G401.6 (cell line): ENCODE measurements around the gene DOCK10.

Experiments
- FAIRE-seq: peaks from 2 replicates; lab custom pipeline; 2012; peaks lifted over from hg19 to GRCh38; lab: Jason Lieb, UNC

DOCK10 gene

DNA sequence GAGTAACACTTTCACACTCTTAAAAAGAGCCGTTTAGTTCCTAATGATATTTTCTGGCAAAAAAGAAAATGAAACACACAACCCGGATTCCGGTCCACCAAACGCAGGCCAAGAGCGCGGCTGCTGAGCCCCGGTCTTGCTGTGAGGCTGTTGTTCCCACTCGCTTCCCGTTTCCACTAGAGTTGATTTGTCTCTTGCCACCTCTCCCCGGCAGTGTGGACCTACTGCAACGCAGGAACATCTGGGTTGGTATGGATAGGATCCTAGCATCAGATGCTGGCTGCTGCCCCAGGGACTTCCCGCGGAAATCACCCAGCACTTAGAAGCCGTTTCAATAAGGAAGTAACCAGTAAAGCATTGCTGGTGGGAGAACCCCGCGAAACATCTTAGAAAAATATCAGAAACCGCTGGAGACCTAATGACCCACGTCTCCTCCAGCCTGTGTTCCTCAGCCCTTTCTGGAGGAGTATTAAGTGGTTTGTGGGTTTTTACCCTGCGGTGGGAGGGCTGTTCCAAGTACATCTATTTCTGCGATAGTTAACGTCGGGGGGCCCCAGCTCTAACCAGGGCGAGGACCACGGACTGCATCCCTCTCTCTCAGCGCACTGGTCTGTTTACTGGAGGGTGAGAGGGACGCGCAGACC is 939 bp downstream of the DOCK10 start:
- FAIRE-seq: no peak

DNA sequence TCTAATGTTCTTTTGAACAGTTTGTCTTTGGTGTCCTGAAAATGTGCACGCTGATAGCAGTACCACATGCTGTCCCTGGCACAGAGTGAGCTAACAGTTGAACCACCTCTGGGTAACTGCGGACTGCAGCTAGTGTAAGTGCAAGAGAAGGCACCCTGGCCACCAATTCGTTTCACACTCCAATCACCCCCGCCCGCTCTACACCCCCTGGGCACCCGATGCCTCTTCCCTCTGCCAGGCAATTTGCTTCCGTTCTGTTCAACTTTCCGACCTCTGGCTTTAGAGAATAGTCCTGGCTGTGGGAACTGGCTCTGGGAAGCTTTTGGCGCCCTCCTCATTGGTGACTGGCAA is 1.4 kb downstream of the DOCK10 start:
- no peak for FAIRE-seq

DNA sequence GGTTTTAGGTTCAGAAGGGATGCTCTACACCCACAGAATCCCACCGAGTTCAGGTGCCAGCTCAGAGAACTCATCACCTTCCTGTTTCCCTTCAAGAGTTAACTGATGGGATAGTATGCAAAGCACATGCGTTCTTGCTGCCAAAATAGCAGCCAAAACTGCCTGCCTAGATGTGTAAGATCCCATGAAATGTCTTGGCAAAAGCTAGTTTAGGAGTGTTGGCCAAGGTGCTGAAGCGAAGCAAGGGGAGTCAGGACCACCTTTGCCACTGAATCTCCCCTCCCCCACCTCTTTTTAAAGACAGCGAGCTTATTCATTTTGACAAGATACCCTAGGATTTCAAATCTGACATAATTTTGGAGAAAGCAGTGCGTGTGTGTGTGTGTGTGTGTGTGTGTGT is 2.1 kb downstream of the DOCK10 start:
- FAIRE-seq: no peak

DNA sequence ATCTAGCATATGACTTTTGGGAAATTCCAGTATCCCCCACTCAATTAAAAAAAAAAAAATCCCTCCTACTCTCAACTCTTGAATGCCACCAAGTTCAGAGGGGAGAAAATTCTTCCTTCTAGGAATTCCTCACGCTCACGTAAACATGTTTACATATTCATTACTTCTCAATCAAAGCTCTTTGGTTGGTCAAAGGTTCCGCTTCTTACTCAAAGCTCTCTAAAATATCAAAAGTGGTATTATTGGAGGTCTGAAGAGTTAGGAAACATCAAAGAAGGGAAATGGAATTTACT is 4.1 kb downstream of the DOCK10 start:
- FAIRE-seq: no peak

GRCh38 chr2:225037415-225038230 is 4.6 kb downstream of the DOCK10 start:
- FAIRE-seq: no peak

GRCh38 chr2:225036431-225036830 is 5.8 kb downstream of the DOCK10 start:
- FAIRE-seq: no peak

GRCh38 chr2:225033440-225034318 is 8.6 kb downstream of the DOCK10 start:
- no peak for FAIRE-seq

- no peak for FAIRE-seq
These were observed 10.0 kb downstream of the DOCK10 start for GRCh38 chr2:225032246-225032645.

GRCh38 chr2:225031599-225031998 is 10.7 kb downstream of the DOCK10 start:
- no peak for FAIRE-seq

GRCh38 chr2:225030893-225031292 is 11.4 kb downstream of the DOCK10 start:
- FAIRE-seq: no peak

DNA sequence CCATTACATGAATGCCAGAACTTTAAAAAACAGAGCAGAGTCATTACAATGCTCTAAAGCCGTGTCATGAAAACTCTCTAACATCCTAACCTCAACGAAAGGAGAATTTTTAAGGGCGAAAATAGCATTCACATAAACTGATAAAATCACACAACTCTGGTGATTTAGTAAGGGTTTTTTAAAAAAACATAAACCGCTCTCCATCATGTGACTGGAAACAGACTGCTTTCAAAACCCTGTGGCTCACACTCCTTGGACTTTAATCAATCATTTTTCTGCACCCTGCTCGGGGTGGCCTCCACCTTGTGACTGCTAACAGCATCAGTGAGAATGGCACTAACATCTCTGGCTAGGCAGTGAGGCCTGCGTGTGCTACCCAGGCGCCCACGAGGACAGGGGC is 12.1 kb downstream of the DOCK10 start:
- FAIRE-seq: no peak

DNA sequence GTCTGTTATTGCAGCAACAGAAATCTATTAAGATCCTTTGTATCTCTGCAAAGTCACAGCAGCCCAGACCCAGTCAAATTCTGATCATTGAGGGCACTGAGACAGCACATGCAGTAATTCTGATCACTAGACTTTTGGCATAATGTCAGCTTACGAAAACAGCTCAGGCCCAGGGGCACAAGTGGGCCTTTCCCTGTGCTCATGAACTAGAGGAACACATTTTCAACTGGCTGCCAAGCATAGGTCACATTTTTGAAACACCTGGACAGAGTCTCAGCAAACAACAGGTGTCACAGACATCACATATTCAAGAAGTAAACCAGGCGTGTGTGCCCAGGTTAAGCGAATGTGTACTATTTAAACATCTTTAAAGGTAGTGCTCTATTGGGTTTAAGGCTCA is 13.7 kb downstream of the DOCK10 start:
- FAIRE-seq: no peak

GRCh38 chr2:225027061-225027762 is 15.1 kb downstream of the DOCK10 start:
- FAIRE-seq: no peak

GRCh38 chr2:225025917-225026571 is 16.2 kb downstream of the DOCK10 start:
- FAIRE-seq: no peak

GRCh38 chr2:225022188-225022587 is 20.1 kb downstream of the DOCK10 start:
- FAIRE-seq: no peak

DNA sequence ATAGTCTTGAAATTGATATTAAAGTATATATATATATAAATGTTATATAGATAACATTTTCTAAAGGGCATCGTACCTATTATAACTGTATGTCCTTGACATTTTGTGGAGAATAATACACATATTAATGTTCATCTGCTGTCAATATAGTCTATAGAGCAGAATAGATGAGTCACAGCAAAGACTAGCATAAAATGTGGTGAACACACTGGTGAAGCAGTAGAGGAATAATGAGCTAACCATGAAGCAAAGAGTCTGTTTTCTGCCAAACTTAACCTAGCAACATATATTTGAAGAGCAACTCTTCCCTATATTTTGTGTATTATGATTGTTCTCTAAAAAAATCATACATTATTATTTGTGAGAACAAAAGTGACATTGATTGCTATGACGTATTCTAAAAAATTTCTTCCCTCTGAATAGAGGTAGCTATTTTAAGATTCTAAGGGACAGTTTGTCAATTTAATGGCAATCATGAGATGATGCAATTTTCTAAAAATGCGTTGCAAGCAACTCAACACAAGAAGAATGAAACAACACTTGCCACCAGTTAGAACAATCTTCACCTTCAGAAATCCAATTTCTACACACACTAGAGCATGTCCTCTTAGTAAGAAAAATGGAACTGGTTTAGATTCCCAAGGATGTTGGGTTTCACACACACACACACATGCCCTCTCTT is 22.0 kb downstream of the DOCK10 start:
- no peak for FAIRE-seq

DNA sequence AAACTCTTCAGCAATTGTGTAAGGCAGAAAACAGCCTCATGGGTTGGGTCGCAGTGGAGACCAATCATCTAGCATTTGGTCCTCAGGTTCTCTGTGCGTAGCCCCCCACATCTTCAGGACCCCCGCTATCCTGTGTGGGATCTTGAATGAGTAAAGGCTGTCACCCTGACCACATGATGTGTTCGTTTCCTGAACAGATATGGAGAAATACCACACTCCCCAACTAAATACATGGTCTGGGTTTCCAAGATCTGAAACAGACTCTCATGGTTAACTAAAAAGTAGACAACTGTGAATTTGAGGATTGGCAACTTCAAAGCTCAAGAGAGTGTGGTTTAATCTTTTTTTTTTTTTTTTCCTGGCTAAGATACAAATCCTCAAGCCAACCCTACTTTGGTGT is 23.2 kb downstream of the DOCK10 start:
- FAIRE-seq: no peak

DNA sequence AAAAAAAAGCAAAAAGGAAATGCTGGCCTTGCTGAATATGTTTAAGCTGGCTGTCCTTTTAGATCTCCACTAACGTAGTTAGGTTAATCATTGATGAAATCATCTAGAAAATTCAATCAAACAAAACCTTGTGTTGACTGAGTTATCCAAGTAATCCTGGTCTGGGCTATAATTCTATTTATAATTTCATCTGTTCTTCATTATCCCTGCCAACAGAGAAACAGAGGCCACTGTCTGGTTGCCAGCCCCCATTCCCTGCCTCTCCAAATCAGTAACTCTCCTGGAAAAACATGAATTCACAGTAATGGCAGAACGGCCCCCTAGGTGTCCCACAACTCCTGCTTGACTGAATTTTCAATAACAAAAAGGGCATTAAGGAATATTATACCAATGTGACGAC is 24.6 kb downstream of the DOCK10 start:
- FAIRE-seq: no peak

GRCh38 chr2:225017098-225017685 is 25.1 kb downstream of the DOCK10 start:
- FAIRE-seq: no peak

DNA sequence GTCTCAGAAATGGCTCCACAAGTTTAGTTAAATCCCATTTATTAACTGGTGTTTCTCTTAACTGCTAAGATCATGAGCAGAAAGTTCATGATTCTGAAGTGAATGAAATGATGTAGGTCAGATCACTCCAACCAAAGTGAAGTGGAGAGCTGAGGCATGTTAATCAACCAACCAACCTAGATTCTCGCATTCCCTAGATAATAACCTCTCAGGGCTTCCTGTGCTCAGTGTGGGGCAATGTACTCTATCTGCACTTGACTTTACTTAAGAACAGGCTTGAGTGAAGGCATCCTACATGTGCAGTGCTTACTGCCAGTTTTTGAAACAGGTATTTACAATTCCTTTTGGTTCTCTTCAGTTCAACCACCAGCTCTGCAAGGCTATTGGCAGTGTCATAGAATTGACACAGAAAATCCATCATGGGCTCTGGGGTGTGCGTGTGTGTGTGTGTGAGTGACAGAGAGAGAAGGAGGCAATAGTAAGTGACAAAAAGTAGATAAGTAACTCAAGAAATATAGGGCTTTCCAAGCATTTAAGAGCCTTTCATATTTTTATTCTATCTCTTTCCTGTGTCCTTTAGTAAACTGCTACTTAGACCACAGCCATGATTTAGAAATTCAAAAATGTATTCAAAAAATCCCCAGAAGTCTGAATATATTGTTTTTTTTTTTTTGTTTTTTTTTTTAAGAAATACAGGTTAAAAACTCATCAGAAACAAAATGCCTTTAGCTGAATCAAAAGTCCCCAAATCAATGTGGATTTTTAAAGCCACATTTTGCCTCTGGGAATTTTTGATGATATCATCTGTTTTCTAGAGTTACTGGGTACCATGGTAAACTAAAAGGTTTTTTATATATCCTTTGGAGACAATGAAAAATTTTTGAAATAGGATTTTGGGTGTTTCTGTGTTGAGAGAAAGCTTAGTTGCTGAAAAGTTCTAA is 28.6 kb downstream of the DOCK10 start:
- FAIRE-seq: no peak
